GM19463 (cell line): Measurements from ENCODE around the gene ODF2L.

Source experiments
- ATAC-seq: cut with Tn5 transposase; IDR thresholded peaks from one replicate; pipeline ENCODE4 v1.9.1; 2021; ENCODE audit warnings: mild to moderate bottlenecking, moderate library complexity; ENCODE audit not compliant: unreplicated experiment

ODF2L gene

DNA sequence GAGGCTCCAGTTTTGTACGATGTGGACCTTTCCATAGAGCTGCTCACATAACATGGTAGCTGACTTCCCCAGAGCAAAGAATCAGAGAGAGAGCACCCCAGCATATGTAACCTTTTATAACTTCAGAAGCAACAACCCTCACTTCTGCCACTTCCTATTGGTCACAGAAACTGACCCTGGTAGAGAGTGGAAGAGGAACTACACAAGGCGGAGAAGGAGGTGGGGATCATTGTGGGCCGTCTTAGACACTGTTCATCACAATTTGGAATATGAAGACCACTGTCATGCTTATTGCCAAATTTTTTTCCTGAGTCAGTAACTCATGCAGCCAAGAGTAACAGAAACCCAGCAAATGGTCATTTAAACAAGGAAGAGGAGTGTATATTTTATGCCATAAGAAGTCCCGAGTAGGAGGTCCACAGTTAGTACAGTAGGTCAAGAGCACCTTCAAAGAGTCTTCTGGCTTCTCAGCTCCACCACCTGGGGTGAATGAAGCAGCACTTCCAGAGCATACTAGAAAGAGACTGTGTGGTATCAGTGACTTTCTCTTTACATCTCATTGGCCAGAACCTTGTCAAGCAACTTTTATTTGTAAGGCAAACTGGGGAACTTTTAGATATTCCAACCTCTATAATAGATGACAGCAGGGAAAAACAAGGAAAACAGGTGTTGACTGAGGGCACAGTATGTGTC is 71.8 kb downstream of the ODF2L start:
- ATAC-seq: no peak

DNA sequence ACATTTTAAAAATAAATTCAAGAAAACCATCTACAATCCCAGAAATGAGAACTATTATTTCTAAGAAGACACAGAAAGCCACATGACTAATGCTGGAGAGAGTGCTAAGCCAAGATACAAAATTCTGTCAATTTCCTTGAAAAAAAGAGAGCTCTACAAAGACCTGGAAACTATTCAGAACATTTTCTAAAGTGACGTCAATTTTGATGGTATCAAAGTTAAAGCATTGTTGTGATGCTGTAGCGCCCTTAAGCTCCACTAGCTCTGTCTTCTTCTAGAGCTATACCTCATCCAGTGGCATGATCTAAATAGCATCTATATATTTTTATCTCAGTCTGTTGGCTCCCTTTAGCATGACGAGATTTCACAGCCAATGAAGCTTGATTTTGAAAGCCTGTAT is 73.9 kb downstream of the ODF2L start:
- ATAC-seq: no peak

DNA sequence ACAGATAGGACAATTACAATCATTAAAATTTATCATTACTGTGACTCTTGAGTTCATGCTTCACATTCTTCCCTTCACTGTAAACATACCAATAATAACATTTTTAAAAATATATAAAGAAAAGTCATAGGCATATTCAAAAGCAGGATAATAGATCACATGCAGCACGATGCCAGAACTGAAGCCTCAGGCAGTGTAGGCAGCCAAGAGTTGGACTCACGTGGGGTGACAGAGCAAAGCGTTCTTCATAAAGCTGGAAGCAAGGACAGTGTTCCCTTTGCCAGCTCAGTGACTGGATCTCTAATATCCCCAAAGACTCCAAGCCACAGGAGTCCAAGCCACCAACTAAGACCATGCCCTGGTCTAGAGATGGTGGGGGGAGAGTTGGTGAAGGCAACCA is 77.7 kb downstream of the ODF2L start:
- no peak for ATAC-seq

DNA sequence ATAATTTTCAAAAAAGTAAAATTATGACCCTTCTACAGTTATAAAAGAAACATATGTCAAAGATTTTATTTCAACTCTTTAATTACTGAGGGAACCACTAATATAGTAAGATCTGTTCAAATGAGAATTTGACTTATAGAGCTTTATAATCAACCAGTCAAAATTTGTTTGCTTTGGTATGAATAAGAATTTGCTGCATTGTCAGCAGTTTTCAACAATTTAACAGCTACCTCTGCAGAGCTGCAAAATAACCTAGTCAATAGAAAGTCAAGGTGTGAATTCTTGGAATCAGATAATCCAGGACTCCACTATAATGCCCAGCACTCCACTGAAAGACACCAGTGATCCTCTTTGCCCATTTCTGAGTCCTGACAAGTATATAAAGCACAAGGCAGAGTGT is 78.2 kb downstream of the ODF2L start:
- ATAC-seq: no peak

DNA sequence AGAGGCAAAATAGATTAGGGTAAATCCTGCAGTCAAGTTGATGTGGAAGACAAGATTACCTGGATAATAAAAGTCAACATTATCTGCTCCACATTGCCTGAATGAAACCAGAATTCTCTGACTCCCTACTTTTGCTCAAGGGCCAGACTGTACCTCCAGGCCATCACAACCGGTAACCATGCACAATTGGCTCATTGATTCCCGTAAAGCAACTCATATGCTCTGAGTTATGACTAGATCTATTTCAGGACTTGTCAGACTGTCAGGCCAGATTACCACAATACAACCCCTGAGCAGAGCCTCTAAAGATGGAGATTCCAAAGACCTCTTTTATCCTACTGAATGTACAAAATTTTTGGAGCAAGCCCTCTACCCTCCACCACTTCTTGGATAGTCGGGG is 90.4 kb downstream of the ODF2L start:
- ATAC-seq: no peak

DNA sequence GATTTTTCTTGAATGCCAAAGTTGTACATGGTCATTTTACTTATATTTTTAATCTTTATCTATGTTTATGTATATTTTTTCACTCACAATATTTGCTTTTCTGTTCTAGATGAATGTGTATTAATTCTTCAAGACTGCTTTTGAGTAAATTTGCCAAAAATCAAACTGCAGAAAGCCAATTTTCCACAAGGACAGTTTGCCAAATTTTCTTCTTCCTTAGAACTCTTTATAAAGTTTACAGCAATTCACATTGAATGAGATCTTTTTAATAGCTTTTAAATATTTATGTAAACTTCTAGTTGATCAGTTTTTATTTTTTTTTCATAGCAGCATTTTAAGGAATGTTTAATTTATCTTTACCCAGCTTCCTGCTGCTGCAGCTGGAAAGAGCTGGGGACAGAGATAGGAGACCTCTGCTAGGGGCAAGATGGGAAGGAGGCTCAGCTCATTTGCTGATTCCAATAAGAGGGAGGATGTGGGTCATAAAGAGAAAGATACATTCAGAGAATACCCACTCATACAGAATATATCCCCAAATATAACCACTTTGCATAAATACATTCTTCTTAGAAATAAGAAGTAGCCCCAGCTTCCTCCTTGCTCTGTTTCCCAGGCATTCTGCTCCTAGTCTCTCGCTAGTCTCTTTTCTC is 93.0 kb downstream of the ODF2L start:
- no peak for ATAC-seq
